SK-N-SH (cell line): ENCODE results near the gene GPR15LG. TPM values are rescaled to one million over a fixed set of nuclear protein-coding genes. Genes with fewer than 3 reads are reported as not detected.

Source experiments
- CTCF ChIA-PET: fragments of 300-600, 350-600 bp; formaldehyde crosslinking; extraction: SDS; loops from one replicate; lab custom pipeline; 2021; lab: Yijun Ruan, JAX
- POLR2A ChIA-PET: fragments of 350-600 bp; sonication (Branson Sonifier 250); formaldehyde crosslinking; extraction: SDS; loops from one replicate; lab custom pipeline; 2020; ENCODE audit warnings: antibody characterized with exemption, inconsistent platforms; lab: Yijun Ruan, JAX
- DNase-seq: peaks from one replicate; pipeline ENCODE4 v3.0.0; 2012
- H2AFZ ChIP-seq: fragments of 200-600 bp; sonication (generic); 2 replicates; pipeline ENCODE4 v1.8.1; 2016; ENCODE audit warnings: antibody characterized with exemption, mild to moderate bottlenecking, low read depth
- H3F3A ChIP-seq: fragments of 200-600 bp; sonication (generic); replicated peaks from 2 replicates; pipeline ENCODE3; 2016; ENCODE audit warnings: antibody characterized with exemption, mild to moderate bottlenecking; ENCODE audit not compliant: insufficient read depth
- H3K27ac ChIP-seq, 2 experiments: fragments of 200-500 bp in 1 of 2; fragments of 200-600 bp in 1 of 2; sonication (Bioruptor generic) in 1 of 2; sonication (generic), shearing (Covaris generic) in 1 of 2; 2 replicates each; pipeline versions ENCODE4 v1.5.1 to v1.6.1; 2014 to 2016; ENCODE audit warnings: low read depth in 2 of 2, inconsistent platforms in 1 of 2, low read length in 1 of 2, mild to moderate bottlenecking in 1 of 2, mixed read lengths in 1 of 2
- H3K27me3 ChIP-seq: fragments of 200-600 bp; sonication (generic), shearing (Covaris generic); 2 replicates; pipeline ENCODE4 v1.6.1; 2016; ENCODE audit warnings: mixed run types; ENCODE audit not compliant: insufficient read depth
- H3K36me3 ChIP-seq, 2 experiments: fragments of 200-500 bp in 1 of 2; fragments of 200-600 bp in 1 of 2; sonication (Bioruptor generic) in 1 of 2; sonication (generic) in 1 of 2; replicated peaks in 1 of 2; 2 replicates each; pipeline versions ENCODE3 to v1.5.1; 2014 to 2016; ENCODE audit warnings: low read length in 1 of 2, mild to moderate bottlenecking in 1 of 2; ENCODE audit not compliant: insufficient read depth in 2 of 2, control insufficient read depth in 1 of 2
- H3K4me1 ChIP-seq, 2 experiments: fragments of 200-500 bp in 1 of 2; fragments of 200-600 bp in 1 of 2; sonication (Bioruptor generic) in 1 of 2; sonication (generic), shearing (Covaris generic) in 1 of 2; 2 replicates each; pipeline versions ENCODE4 v1.5.1 to v1.6.1; 2014 to 2016; ENCODE audit warnings: low read depth in 1 of 2, low read length in 1 of 2, mixed run types in 1 of 2; ENCODE audit not compliant: insufficient read depth in 2 of 2, control insufficient read depth in 1 of 2
- H3K4me2 ChIP-seq: fragments of 200-600 bp; sonication (generic), shearing (Covaris generic); 2 replicates; pipeline ENCODE4 v1.6.1; 2017; ENCODE audit warnings: mixed run types
- H3K4me3 ChIP-seq, 2 experiments: fragments of 200-500 bp in 1 of 2; fragments of 200-600 bp in 1 of 2; sonication (Bioruptor generic) in 1 of 2; sonication (generic), shearing (Covaris generic) in 1 of 2; 2 replicates each; pipeline versions ENCODE4 v1.5.1 to v1.8.1; 2014 to 2016; ENCODE audit warnings: low read depth in 2 of 2, inconsistent platforms in 1 of 2, low read length in 1 of 2, mild to moderate bottlenecking in 1 of 2, mixed read lengths in 1 of 2, moderate library complexity in 1 of 2
- H3K79me2 ChIP-seq: fragments of 200-600 bp; sonication (generic); 2 replicates; pipeline ENCODE4 v1.8.1; 2017; ENCODE audit warnings: mild to moderate bottlenecking; ENCODE audit not compliant: insufficient read depth
- H3K9ac ChIP-seq: fragments of 200-600 bp; sonication (generic); 2 replicates; pipeline ENCODE4 v1.6.1; 2017; ENCODE audit warnings: mixed run types
- H3K9me2 ChIP-seq: fragments of 200-600 bp; sonication (generic); 2 replicates; pipeline ENCODE4 v1.6.1; 2017; ENCODE audit warnings: mixed run types
- H3K9me3 ChIP-seq: fragments of 200-600 bp; sonication (generic); 2 replicates; pipeline ENCODE4 v1.6.1; 2017; ENCODE audit warnings: mixed run types, mild to moderate bottlenecking, moderate library complexity
- H4K20me1 ChIP-seq: fragments of 200-600 bp; sonication (generic); 2 replicates; pipeline ENCODE4 v1.6.1; 2017; ENCODE audit warnings: mild to moderate bottlenecking, mixed run types; ENCODE audit not compliant: insufficient read depth
- EP300 ChIP-seq, 2 experiments: IDR thresholded peaks; 2 replicates each; pipeline versions ENCODE4 v1.4.0 to v1.6.1; 2012; ENCODE audit warnings: borderline replicate concordance in 1 of 2, low read depth in 1 of 2, low read length in 1 of 2
- FOXM1 ChIP-seq: IDR thresholded peaks from 2 replicates; pipeline ENCODE4 v1.4.0; 2012; ENCODE audit warnings: low read depth, mild to moderate bottlenecking
- GATA2 ChIP-seq: sonication (generic); formaldehyde crosslinking; IDR thresholded peaks from 2 replicates; pipeline ENCODE4 v1.5.0; 2020; ENCODE audit warnings: mild to moderate bottlenecking, missing genetic modification reagents
- MEF2A ChIP-seq: IDR thresholded peaks from 2 replicates; pipeline ENCODE4 v1.4.0; 2012; ENCODE audit warnings: low read depth, borderline replicate concordance
- PBX3 ChIP-seq: IDR thresholded peaks from 2 replicates; pipeline ENCODE4; 2012
- POLR2AphosphoS5 ChIP-seq: IDR thresholded peaks from 2 replicates; pipeline ENCODE4 v1.6.1; 2012; ENCODE audit warnings: low read depth, low read length
- RAD21 ChIP-seq: IDR thresholded peaks from 2 replicates; pipeline ENCODE4 v1.6.1; 2012; ENCODE audit warnings: mild to moderate bottlenecking, low read length
- RFX5 ChIP-seq: IDR thresholded peaks from 2 replicates; pipeline ENCODE4 v1.6.1; 2012; ENCODE audit warnings: mild to moderate bottlenecking, improper control_type of control experiment, low read length
- RXRA ChIP-seq: IDR thresholded peaks from 2 replicates; pipeline ENCODE4 v1.4.0; 2012; ENCODE audit warnings: low read depth, mild to moderate bottlenecking, borderline replicate concordance
- SIN3A ChIP-seq: IDR thresholded peaks from 2 replicates; pipeline ENCODE4 v1.6.1; 2012; ENCODE audit warnings: low read depth, mild to moderate bottlenecking, low read length, moderate library complexity, borderline replicate concordance
- TAF1 ChIP-seq: IDR thresholded peaks from 2 replicates; pipeline ENCODE4 v1.6.1; 2012; ENCODE audit warnings: low read depth, mild to moderate bottlenecking, low read length, moderate library complexity, borderline replicate concordance
- TEAD4 ChIP-seq: IDR thresholded peaks from 2 replicates; pipeline ENCODE4 v1.4.0; 2012; ENCODE audit warnings: mild to moderate bottlenecking, borderline replicate concordance; ENCODE audit not compliant: insufficient read depth
- USF2 ChIP-seq: fragments of 150-350 bp; IDR thresholded peaks from 2 replicates; pipeline ENCODE4 v1.6.1; 2017; ENCODE audit warnings: antibody characterized with exemption, low read length, low read depth, borderline replicate concordance
- YY1 ChIP-seq: IDR thresholded peaks from 2 replicates; pipeline ENCODE4 v1.4.0; 2012; ENCODE audit warnings: low read depth, mild to moderate bottlenecking
- WGBS: methylation state at CpG from one replicate; pipeline ENCODE4 v1.1.6; 2017; ENCODE audit warnings: low lambda C conversion rate; 5-methylcytosine and 5-hydroxymethylcytosine counted together
- polyA plus RNA-seq, 3 experiments: library from polyadenylated mRNA; depleted of rRNA; stranded (reverse); fragments of >200 nt; gene quantifications; 2 replicates each; pipeline ENCODE4 v1.2.3, GENCODE V29; 2012
- TF ChIP-seq, protein P1 (sequence below): fragments of 150-350 bp; IDR thresholded peaks from 2 replicates; pipeline ENCODE4 v1.6.1; 2016; ENCODE audit warnings: mild to moderate bottlenecking, low read depth, low read length
- TF ChIP-seq, protein P2 (sequence below): IDR thresholded peaks from 2 replicates; pipeline ENCODE4 v1.4.0; 2012; ENCODE audit warnings: low read depth, borderline replicate concordance

The GPR15LG gene
- polyA plus RNA-seq, 1 of the 3 experiments (the other 2 are of a cell fraction), result not detected

DNA sequence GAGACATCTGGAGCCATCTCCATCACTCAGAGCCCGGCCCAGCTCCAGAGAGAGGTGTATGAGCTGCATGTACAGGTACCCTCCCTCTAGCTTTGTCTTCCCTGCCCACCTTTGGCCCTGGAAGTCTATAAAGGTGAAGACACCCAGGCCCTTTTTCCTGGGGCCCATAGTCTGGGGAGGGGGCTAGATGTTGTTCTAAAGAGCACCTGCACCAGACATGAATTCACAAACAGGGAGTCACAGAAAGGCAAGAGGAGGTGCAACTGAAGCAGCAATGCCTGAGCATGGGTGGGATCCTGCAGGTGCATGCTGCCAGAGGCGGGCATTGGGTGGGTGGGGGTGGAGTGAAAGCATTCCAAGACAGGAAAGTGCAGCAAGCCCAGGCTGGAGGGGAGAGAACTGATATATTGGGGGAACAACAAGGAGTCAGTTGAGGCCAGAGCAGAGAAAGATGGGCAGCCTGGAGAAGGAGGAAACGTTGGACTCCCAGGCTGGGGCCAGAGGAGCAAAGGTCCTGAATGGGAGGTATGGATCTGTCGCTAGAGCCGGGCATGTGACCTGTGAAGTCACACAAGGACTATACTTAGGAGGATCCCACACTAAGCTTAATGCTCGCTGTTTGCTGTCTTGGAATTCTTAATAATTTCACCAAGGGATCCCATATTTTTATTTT, 32.4 kb downstream of the GPR15LG start:
- Histone ChIP-seq H3K27ac (no peak overlapping the region), H3F3A (no peaks in the 10 kb centered on the region), H3K9ac (no peak overlapping the region), H3K9me3 (no peaks in the 10 kb centered on the region), H4K20me1 (no peaks in the 10 kb centered on the region), H3K4me1 (no peaks in the 10 kb centered on the region), H3K79me2 (no peaks in the 10 kb centered on the region), H3K4me2 (no peak overlapping the region), H3K27me3 (no peaks in the 10 kb centered on the region), H3K36me3 (no peaks in the 10 kb centered on the region), H2AFZ (no peak overlapping the region), H3K9me2 (no peaks in the 10 kb centered on the region), H3K4me3 (peak overlapping the region in 1 of 2 experiments; percentile 17; a peak in 1 of 4 replicates)
- ChIA-PET CTCF (interaction anchor here (0.7 to 5.6 kb wide), 10 partner anchors 8 to 331 kb away, joined by 3 to 72 read pairs (median 4); partner anchors contain the start of genes CDHR1 and GHITM), POLR2A (no interaction called here)
- no peak for DNase-seq
- TF ChIP-seq TAF1 (no peak), FOXM1 (no peak), TEAD4 (no peak), MEF2A (no peak), EP300 (IDR thresholded peaks at IDR 0.05; ENCODE audit: borderline replicate concordance in 1 of 2, low read depth in 1 of 2, low read length in 1 of 2) (no peak), PBX3 (no peak), YY1 (no peak), RAD21 (no peak), SIN3A (no peak)
- TF ChIP-seq, protein P1, sequence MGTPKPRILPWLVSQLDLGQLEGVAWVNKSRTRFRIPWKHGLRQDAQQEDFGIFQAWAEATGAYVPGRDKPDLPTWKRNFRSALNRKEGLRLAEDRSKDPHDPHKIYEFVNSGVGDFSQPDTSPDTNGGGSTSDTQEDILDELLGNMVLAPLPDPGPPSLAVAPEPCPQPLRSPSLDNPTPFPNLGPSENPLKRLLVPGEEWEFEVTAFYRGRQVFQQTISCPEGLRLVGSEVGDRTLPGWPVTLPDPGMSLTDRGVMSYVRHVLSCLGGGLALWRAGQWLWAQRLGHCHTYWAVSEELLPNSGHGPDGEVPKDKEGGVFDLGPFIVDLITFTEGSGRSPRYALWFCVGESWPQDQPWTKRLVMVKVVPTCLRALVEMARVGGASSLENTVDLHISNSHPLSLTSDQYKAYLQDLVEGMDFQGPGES, result no peak
- 34% methylated on average over 6 of the region's 6 CpGs for WGBS

DNA sequence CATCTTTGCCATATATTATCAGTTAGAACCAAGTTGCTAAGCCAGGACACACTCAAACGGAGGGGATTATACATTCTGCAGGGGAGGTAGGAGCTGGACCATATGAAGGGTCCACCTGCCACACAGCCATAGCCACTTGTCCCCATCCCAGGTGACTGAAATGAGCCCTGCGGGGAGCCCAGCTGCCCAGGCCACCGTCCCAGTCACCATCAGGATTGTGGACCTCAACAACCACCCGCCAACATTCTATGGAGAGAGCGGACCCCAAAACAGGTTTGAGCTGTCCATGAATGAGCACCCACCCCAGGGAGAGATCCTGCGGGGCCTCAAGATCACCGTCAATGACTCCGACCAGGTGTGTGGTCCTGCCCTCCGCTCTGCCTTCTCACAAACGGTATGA, 34.4 kb downstream of the GPR15LG start:
- TF ChIP-seq TAF1 (no peak), MEF2A (no peak), GATA2 (CRISPR knock-in tag) (no peak), POLR2AphosphoS5 (no peak), RFX5 (no peak), PBX3 (no peak), EP300 (IDR thresholded peaks at IDR 0.05; ENCODE audit: borderline replicate concordance in 1 of 2, low read depth in 1 of 2, low read length in 1 of 2) (no peak), RXRA (no peak), USF2 (no peak)
- TF ChIP-seq, protein P1, result no peak
- TF ChIP-seq, protein P2, sequence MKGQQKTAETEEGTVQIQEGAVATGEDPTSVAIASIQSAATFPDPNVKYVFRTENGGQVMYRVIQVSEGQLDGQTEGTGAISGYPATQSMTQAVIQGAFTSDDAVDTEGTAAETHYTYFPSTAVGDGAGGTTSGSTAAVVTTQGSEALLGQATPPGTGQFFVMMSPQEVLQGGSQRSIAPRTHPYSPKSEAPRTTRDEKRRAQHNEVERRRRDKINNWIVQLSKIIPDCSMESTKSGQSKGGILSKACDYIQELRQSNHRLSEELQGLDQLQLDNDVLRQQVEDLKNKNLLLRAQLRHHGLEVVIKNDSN, result no peak
- no peak for DNase-seq
- WGBS, result 31% methylated on average over 6 of the region's 10 CpGs
- POLR2A ChIA-PET, result no interaction called here
- Histone ChIP-seq H3K27ac (no peak overlapping the region), H3K9me2 (no peaks in the 10 kb centered on the region), H3K4me3 (no peak overlapping the region), H3K27me3 (no peaks in the 10 kb centered on the region), H3K79me2 (no peaks in the 10 kb centered on the region), H4K20me1 (no peaks in the 10 kb centered on the region), H3K4me2 (no peak overlapping the region), H3K36me3 (no peaks in the 10 kb centered on the region), H3K9ac (no peak overlapping the region), H2AFZ (no peak overlapping the region), H3F3A (no peaks in the 10 kb centered on the region), H3K4me1 (no peaks in the 10 kb centered on the region), H3K9me3 (no peaks in the 10 kb centered on the region)
- CTCF ChIA-PET, result interaction anchor here (0.8 to 5.6 kb wide), 5 partner anchors 10 to 329 kb away, joined by 3 to 72 read pairs (median 3); no protein-coding TSS in a partner anchor
